ENCODE data around the gene VEPH1.

DNA sequence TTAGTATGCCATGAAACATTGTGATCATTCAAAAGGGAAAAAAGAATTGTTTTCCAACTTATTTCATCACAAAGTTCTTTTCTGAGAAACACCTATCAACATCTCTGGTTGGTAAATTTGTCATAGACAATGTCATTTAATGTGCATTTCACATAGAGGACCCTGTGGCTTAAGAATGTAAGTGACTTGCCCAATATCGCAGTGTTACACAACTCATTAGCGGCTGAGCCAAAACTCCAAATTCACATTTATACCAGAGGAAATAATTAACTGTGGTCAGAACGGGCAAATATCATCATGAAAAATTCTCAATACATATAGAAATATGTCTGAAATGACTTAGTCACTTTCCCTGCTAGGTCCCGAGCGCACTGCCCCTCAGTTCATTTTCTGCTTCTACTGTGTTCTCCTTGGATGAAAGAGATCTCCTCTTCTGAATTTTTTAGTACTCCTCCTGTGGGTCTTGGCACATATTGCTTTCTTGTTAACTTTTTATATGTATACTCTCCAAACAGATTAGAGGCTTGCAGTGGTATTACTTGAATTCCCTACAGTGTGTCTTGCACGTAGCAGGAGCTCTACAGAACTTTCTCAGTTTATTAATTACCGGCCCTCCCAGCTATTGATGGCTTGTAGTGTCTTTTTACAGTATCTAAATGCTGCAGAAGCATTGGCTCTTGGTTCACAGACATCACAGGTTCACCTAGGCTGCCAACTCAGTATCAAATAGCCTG, 33.5 kb downstream of the VEPH1 start:
- TF ChIP-seq HOXB5 (CRISPR knock-in tag; IDR thresholded peaks at IDR 0.05) (no peak), POLR2A (IDR thresholded peaks at IDR 0.05; ENCODE audit: low read length) (no peak)
- TF ChIP-seq, protein P1, sequence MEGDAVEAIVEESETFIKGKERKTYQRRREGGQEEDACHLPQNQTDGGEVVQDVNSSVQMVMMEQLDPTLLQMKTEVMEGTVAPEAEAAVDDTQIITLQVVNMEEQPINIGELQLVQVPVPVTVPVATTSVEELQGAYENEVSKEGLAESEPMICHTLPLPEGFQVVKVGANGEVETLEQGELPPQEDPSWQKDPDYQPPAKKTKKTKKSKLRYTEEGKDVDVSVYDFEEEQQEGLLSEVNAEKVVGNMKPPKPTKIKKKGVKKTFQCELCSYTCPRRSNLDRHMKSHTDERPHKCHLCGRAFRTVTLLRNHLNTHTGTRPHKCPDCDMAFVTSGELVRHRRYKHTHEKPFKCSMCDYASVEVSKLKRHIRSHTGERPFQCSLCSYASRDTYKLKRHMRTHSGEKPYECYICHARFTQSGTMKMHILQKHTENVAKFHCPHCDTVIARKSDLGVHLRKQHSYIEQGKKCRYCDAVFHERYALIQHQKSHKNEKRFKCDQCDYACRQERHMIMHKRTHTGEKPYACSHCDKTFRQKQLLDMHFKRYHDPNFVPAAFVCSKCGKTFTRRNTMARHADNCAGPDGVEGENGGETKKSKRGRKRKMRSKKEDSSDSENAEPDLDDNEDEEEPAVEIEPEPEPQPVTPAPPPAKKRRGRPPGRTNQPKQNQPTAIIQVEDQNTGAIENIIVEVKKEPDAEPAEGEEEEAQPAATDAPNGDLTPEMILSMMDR (IDR thresholded peaks at IDR 0.05), result no peak

All from A549 (cell line).